Neural progenitor cell (in vitro differentiated cells): ENCODE measurements around the gene CTDNEP1. TPM values are rescaled to one million over a fixed set of nuclear protein-coding genes. Genes with fewer than 3 reads are reported as not detected.
"Not testable (repeated sequence)": the region's sequence is repeated elsewhere in the genome, so short reads cannot be mapped to it uniquely, and the experiment has no call there.

Experiments
- DNase-seq: peaks from one replicate; pipeline ENCODE4 v3.0.0-alpha.2; 2016; ENCODE audit warnings: low spot score
- H2AFZ ChIP-seq: fragments of 200-600 bp; sonication (generic); replicated peaks from 2 replicates; pipeline ENCODE4 v1.6.1; 2016; ENCODE audit warnings: antibody characterized with exemption
- H3F3A ChIP-seq: fragments of 200-600 bp; sonication (generic); 2 replicates; pipeline ENCODE4 v1.6.1; 2016; ENCODE audit warnings: antibody characterized with exemption, low read depth
- H3K27ac ChIP-seq: fragments of 200-600 bp; sonication (generic); 2 replicates; pipeline ENCODE4 v1.5.1; 2016; ENCODE audit warnings: mild to moderate bottlenecking
- H3K27me3 ChIP-seq: fragments of 200-600 bp; sonication (generic); 2 replicates; pipeline ENCODE4 v1.6.1; 2016; ENCODE audit warnings: mild to moderate bottlenecking, moderate library complexity
- H3K36me3 ChIP-seq: fragments of 200-600 bp; sonication (generic); 2 replicates; pipeline ENCODE4 v1.5.1; 2016
- H3K4me1 ChIP-seq: fragments of 200-600 bp; sonication (generic); 2 replicates; pipeline ENCODE4 v1.6.1; 2016; ENCODE audit warnings: mixed run types
- H3K4me2 ChIP-seq: fragments of 200-600 bp; sonication (generic); 2 replicates; pipeline ENCODE4 v1.6.1; 2016
- H3K4me3 ChIP-seq: fragments of 200-600 bp; sonication (generic); 2 replicates; pipeline ENCODE4 v1.5.1; 2016
- H3K79me2 ChIP-seq: fragments of 200-600 bp; sonication (generic); 2 replicates; pipeline ENCODE4 v1.6.1; 2016; ENCODE audit warnings: low read depth
- H3K9ac ChIP-seq: fragments of 200-600 bp; sonication (generic); 2 replicates; pipeline ENCODE4 v1.6.1; 2016
- H3K9me3 ChIP-seq: fragments of 200-600 bp; sonication (generic); 2 replicates; pipeline ENCODE4 v1.5.1; 2016; ENCODE audit warnings: low read depth
- H4K20me1 ChIP-seq: fragments of 200-600 bp; sonication (generic); 2 replicates; pipeline ENCODE4 v1.6.1; 2016; ENCODE audit warnings: low read depth
- H3K27ac Mint-ChIP-seq: 3 replicates; pipeline ENCODE4 v1.8.0; 2021; ENCODE audit warnings: mixed read lengths
- H3K27me3 Mint-ChIP-seq: 2 replicates; pipeline ENCODE4 v1.8.0; 2022; ENCODE audit warnings: low read depth, mild to moderate bottlenecking, inconsistent platforms, moderate library complexity, mixed read lengths; ENCODE audit not compliant: insufficient read depth
- H3K36me3 Mint-ChIP-seq: 3 replicates; pipeline ENCODE4 v1.8.0; 2021; ENCODE audit warnings: mixed read lengths
- H3K4me1 Mint-ChIP-seq: 3 replicates; pipeline ENCODE4 v1.8.0; 2021; ENCODE audit warnings: mixed read lengths
- H3K4me3 Mint-ChIP-seq: 3 replicates; pipeline ENCODE4 v1.8.0; 2021; ENCODE audit warnings: mild to moderate bottlenecking, moderate library complexity, mixed read lengths
- H3K9me3 Mint-ChIP-seq: 3 replicates; pipeline ENCODE4 v1.8.0; 2020; ENCODE audit warnings: mixed read lengths
- EZH2 ChIP-seq: fragments of 200-600 bp; sonication (generic); IDR thresholded peaks from 2 replicates; pipeline ENCODE4 v1.6.1; 2017; ENCODE audit warnings: antibody characterized with exemption, mild to moderate bottlenecking, moderate library complexity
- EZH2phosphoT487 ChIP-seq: fragments of 200-600 bp; sonication (generic); IDR thresholded peaks from 2 replicates; pipeline ENCODE4 v1.6.1; 2017; ENCODE audit warnings: antibody characterized with exemption
- total RNA-seq: library from RNA; depleted of rRNA; stranded (reverse); fragments of >200 nt; gene quantifications from 2 replicates; pipeline ENCODE4 v1.2.3, GENCODE V29; 2015; ENCODE audit warnings: low replicate concordance
- TF ChIP-seq, protein P1 (sequence below): fragments of 200-600 bp; sonication (generic); IDR thresholded peaks from 2 replicates; pipeline ENCODE4 v1.5.1; 2017; ENCODE audit warnings: antibody characterized with exemption, mild to moderate bottlenecking

CTDNEP1 gene
- total RNA-seq, 1 donor from 2014 or later, result 46.5 TPM

DNA sequence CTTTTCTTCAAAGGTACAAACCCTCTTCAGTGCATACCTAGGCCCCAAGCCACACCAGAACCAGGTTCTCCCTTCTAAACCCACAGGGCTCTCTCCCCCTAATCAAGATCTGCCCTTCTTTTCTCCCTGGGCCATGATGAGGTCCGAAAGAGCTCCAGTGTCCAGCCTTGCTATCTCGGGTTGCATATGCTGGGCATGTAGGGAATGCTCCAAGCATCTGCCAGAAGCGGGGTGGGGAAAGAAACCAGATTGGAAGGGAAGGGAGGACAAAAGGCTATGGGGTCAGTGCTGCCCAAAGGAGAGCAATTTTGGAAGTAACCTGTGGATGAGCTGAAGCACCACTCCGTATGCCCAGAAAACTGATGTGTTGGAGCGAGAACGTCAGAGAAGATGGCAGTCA, 2.3 kb downstream of the CTDNEP1 start:
- Histone ChIP-seq H2AFZ (no peak overlapping the region), H3K79me2 (peaks cover 61% of the 10 kb centered on the region), H3K9me3 (no peaks in the 10 kb centered on the region), H3K27me3 (no peaks in the 10 kb centered on the region), H3K4me3 (no peak overlapping the region), H3K4me1 (peaks cover 16% of the 10 kb centered on the region), H3K27ac (no peak overlapping the region), H3K4me2 (peak overlapping the region; percentile 100), H3F3A (peaks cover 28% of the 10 kb centered on the region), H3K36me3 (peaks cover 2% of the 10 kb centered on the region), H3K9ac (peak overlapping the region; percentile 24), H4K20me1 (peaks cover 34% of the 10 kb centered on the region)
- Mint-ChIP-seq H3K36me3 (peaks cover 25% of the 10 kb centered on the region), H3K27me3 (peaks cover 12% of the 10 kb centered on the region), H3K27ac (no peak overlapping the region), H3K4me3 (peak overlapping the region; percentile 89), H3K9me3 (no peaks in the 10 kb centered on the region), H3K4me1 (peaks cover 34% of the 10 kb centered on the region)
- no peak for DNase-seq
- TF ChIP-seq EZH2, result no peak
- no peak for TF ChIP-seq EZH2phosphoT487
- TF ChIP-seq, protein P1, sequence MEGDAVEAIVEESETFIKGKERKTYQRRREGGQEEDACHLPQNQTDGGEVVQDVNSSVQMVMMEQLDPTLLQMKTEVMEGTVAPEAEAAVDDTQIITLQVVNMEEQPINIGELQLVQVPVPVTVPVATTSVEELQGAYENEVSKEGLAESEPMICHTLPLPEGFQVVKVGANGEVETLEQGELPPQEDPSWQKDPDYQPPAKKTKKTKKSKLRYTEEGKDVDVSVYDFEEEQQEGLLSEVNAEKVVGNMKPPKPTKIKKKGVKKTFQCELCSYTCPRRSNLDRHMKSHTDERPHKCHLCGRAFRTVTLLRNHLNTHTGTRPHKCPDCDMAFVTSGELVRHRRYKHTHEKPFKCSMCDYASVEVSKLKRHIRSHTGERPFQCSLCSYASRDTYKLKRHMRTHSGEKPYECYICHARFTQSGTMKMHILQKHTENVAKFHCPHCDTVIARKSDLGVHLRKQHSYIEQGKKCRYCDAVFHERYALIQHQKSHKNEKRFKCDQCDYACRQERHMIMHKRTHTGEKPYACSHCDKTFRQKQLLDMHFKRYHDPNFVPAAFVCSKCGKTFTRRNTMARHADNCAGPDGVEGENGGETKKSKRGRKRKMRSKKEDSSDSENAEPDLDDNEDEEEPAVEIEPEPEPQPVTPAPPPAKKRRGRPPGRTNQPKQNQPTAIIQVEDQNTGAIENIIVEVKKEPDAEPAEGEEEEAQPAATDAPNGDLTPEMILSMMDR, result no peak

DNA sequence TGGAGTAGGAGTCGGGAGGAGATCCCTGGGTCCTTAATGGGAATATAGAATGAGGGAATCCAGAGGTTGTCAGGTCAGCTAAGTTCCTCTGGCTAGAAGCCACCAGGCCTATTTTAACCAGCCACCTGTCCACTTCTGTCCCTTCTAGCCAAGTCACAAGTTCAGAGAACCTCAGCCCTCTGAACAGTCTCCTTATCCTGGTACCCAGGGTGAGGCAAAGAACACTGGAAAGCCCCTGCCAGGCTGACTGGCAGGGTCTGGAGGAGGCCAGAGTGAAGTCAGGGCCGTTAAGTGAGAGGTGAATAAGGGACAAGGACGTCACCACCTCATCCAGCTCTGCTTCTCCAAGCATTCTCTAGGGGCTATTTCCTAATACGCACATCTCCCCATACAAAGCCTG, 2.7 kb downstream of the CTDNEP1 start:
- no peak overlapping the region for H3K4me2 ChIP-seq
- H3K4me3 ChIP-seq, result no peak overlapping the region
- H3K79me2 ChIP-seq, result peaks cover 61% of the 10 kb centered on the region
- peak overlapping the region; percentile 24 for H3K9ac ChIP-seq
- H3K4me1 ChIP-seq, result peaks cover 16% of the 10 kb centered on the region
- no peaks in the 10 kb centered on the region for H3K27me3 ChIP-seq
- peaks cover 32% of the 10 kb centered on the region for H3K4me1 Mint-ChIP-seq
- H3F3A ChIP-seq, result peaks cover 32% of the 10 kb centered on the region
- no peaks in the 10 kb centered on the region for H3K36me3 ChIP-seq
- peak overlapping the region; percentile 89 for H3K4me3 Mint-ChIP-seq
- H3K36me3 Mint-ChIP-seq, result peaks cover 24% of the 10 kb centered on the region
- peaks cover 12% of the 10 kb centered on the region for H3K27me3 Mint-ChIP-seq
- H4K20me1 ChIP-seq, result peaks cover 34% of the 10 kb centered on the region
- no peaks in the 10 kb centered on the region for H3K9me3 Mint-ChIP-seq
- no peak for DNase-seq
- H2AFZ ChIP-seq, result no peak overlapping the region
- no peak overlapping the region for H3K27ac Mint-ChIP-seq
- no peak for TF ChIP-seq EZH2
- no peaks in the 10 kb centered on the region for H3K9me3 ChIP-seq
- no peak overlapping the region for H3K27ac ChIP-seq

DNA sequence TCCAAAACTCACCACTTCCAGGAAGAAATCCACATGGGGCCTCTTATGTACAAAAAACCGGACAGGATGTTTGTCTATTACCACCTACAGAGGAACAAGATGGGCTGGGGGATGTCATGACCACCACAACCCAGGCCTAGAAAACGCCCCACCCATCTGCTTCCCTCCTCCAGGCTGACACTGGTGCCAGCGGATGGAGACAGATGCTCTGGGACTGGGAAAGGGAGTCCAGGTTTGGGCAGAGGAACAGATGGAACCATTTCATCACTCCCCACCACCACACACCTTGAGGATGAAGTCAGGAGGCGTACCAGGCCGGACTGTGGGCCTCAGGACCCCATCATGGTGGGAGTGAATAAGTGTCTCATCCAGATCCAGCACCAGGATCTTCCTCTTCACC, 4.8 kb downstream of the CTDNEP1 start:
- peak overlapping the region; percentile 5 for H3K4me3 Mint-ChIP-seq
- Histone ChIP-seq H3K4me1 (peaks cover 14% of the 10 kb centered on the region), H3K4me3 (no peak overlapping the region), H2AFZ (no peak overlapping the region), H3K27me3 (no peaks in the 10 kb centered on the region), H3K27ac (no peak overlapping the region), H3K36me3 (no peaks in the 10 kb centered on the region), H3F3A (peaks cover 32% of the 10 kb centered on the region), H3K4me2 (no peak overlapping the region), H3K9ac (no peak overlapping the region), H4K20me1 (peaks cover 34% of the 10 kb centered on the region), H3K79me2 (peaks cover 52% of the 10 kb centered on the region), H3K9me3 (no peaks in the 10 kb centered on the region)
- no peak for DNase-seq
- no peak for TF ChIP-seq EZH2phosphoT487
- TF ChIP-seq, protein P1, result no peak
- TF ChIP-seq EZH2, result no peak
- H3K36me3 Mint-ChIP-seq, result peaks cover 24% of the 10 kb centered on the region
- no peaks in the 10 kb centered on the region for H3K9me3 Mint-ChIP-seq
- peaks cover 13% of the 10 kb centered on the region for H3K27me3 Mint-ChIP-seq
- H3K27ac Mint-ChIP-seq, result no peak overlapping the region
- H3K4me1 Mint-ChIP-seq, result peaks cover 35% of the 10 kb centered on the region

DNA sequence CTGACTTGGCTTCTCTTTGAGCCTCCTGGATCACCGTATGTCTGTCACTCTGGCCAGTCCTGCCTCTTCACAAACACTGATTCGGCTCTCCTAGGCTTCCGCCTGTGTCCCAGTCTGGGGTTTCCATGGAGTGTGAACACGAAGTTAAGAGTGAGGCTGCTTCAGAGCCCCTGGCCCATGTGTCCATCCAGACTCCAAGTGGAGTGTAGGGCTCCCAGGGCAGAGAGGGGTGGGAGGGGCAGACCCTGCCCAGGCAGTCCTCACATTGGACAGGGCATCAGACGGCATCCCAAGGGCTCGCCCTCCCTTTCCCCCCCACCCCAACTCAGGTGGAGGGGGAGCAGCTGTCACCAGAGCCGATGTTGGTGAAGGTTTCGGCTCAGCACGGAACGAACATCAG, 7.7 kb downstream of the CTDNEP1 start:
- not testable (repeated sequence) for H3K27ac Mint-ChIP-seq, H3K9ac ChIP-seq, H3K9me3 ChIP-seq, H3K27ac ChIP-seq, H3K9me3 Mint-ChIP-seq, H2AFZ ChIP-seq, H3K4me2 ChIP-seq, DNase-seq, H3K36me3 ChIP-seq, H3K4me3 ChIP-seq, H3K27me3 Mint-ChIP-seq, H3K27me3 ChIP-seq
- H3K36me3 Mint-ChIP-seq, result peaks cover 28% of the 10 kb centered on the region
- Histone ChIP-seq H4K20me1 (peaks cover 13% of the 10 kb centered on the region), H3F3A (peaks cover 47% of the 10 kb centered on the region), H3K4me1 (peaks cover 18% of the 10 kb centered on the region), H3K79me2 (peaks cover 52% of the 10 kb centered on the region)
- peaks cover 37% of the 10 kb centered on the region for H3K4me1 Mint-ChIP-seq
- H3K4me3 Mint-ChIP-seq, result peak overlapping the region; percentile 72
